Jurkat, Clone E6-1 (cell line): Measurements from ENCODE around the gene MAGOH.

Experiments
- DNase-seq: peaks from one replicate; pipeline ENCODE4 v3.0.0-alpha.2; 2011; ENCODE audit warnings: low read depth, low spot score
- H3K4me3 ChIP-seq: 2 replicates; pipeline ENCODE4 v1.5.1; 2011; ENCODE audit warnings: mild to moderate bottlenecking, low read length, control low read depth, moderate library complexity

The MAGOH gene

GRCh38 chr1:53272349-53272748, 34.0 kb upstream of the MAGOH start:
- DNase-seq = no peak
- H3K4me3 ChIP-seq = no peak overlapping the region

- no peak overlapping the region for H3K4me3 ChIP-seq
- DNase-seq = no peak
Measured at GRCh38 chr1:53271446-53272090, 33.2 kb upstream of the MAGOH start.

GRCh38 chr1:53270873-53271272, 32.6 kb upstream of the MAGOH start:
- no peak for DNase-seq

GRCh38 chr1:53270107-53270506, 31.8 kb upstream of the MAGOH start:
- no peak for DNase-seq
- H3K4me3 ChIP-seq = no peak overlapping the region

More at GRCh38 chr1:53270873-53271272, 32.6 kb upstream of the MAGOH start:
- H3K4me3 ChIP-seq = no peak overlapping the region

GRCh38 chr1:53267761-53268160, 29.4 kb upstream of the MAGOH start:
- no peak overlapping the region for H3K4me3 ChIP-seq
- DNase-seq = no peak

- no peak for DNase-seq
- no peak overlapping the region for H3K4me3 ChIP-seq
Measured at GRCh38 chr1:53266038-53266437, 27.7 kb upstream of the MAGOH start.

- DNase-seq = no peak
- no peak overlapping the region for H3K4me3 ChIP-seq
Measured at GRCh38 chr1:53265581-53265980, 27.3 kb upstream of the MAGOH start.

GRCh38 chr1:53264048-53264447, 25.7 kb upstream of the MAGOH start:
- H3K4me3 ChIP-seq = no peak overlapping the region
- no peak for DNase-seq

- H3K4me3 ChIP-seq = no peak overlapping the region
- no peak for DNase-seq
Measured at GRCh38 chr1:53262000-53262399, 23.7 kb upstream of the MAGOH start.

- no peak overlapping the region for H3K4me3 ChIP-seq
- no peak for DNase-seq
Measured at GRCh38 chr1:53260631-53261247, 22.4 kb upstream of the MAGOH start.

- no peak for DNase-seq
- no peak overlapping the region for H3K4me3 ChIP-seq
Measured at GRCh38 chr1:53259932-53260331, 21.6 kb upstream of the MAGOH start.

GRCh38 chr1:53258216-53258615, 19.9 kb upstream of the MAGOH start:
- no peak overlapping the region for H3K4me3 ChIP-seq
- DNase-seq = no peak

- no peak for DNase-seq
- H3K4me3 ChIP-seq = no peak overlapping the region
Measured at GRCh38 chr1:53257454-53258081, 19.2 kb upstream of the MAGOH start.

GRCh38 chr1:53256511-53257453, 18.5 kb upstream of the MAGOH start:
- H3K4me3 ChIP-seq = no peak overlapping the region
- no peak for DNase-seq

- no peak for DNase-seq
- H3K4me3 ChIP-seq = no peak overlapping the region
Measured at GRCh38 chr1:53255031-53255430, 16.7 kb upstream of the MAGOH start.

GRCh38 chr1:53254011-53254640, 15.8 kb upstream of the MAGOH start:
- no peak for DNase-seq
- no peak overlapping the region for H3K4me3 ChIP-seq

- H3K4me3 ChIP-seq = no peak overlapping the region
- no peak for DNase-seq
Measured at GRCh38 chr1:53250325-53250724, 12.0 kb upstream of the MAGOH start.

- no peak overlapping the region for H3K4me3 ChIP-seq
- DNase-seq = no peak
Measured at GRCh38 chr1:53249706-53250105, 11.4 kb upstream of the MAGOH start.
